Urinary bladder (tissue), 4 donors: Measurements from ENCODE around the gene JAKMIP1. TPM values are rescaled to one million over a fixed set of nuclear protein-coding genes. Genes with fewer than 3 reads are reported as not detected.

Experiments used
- DNase-seq: peaks from one replicate; pipeline ENCODE4 v3.0.0-alpha.2; 2015; ENCODE audit errors: extremely low spot score
- H3K27ac ChIP-seq: one replicate; pipeline ENCODE4 v1.5.1; 2013; ENCODE audit warnings: low read depth, mild to moderate bottlenecking, moderate library complexity
- H3K36me3 ChIP-seq: one replicate; pipeline ENCODE4 v1.6.1; 2013; ENCODE audit warnings: mild to moderate bottlenecking, moderate library complexity; ENCODE audit not compliant: insufficient read depth
- H3K4me1 ChIP-seq: one replicate; pipeline ENCODE4 v1.6.1; 2013; ENCODE audit warnings: mild to moderate bottlenecking, moderate library complexity; ENCODE audit not compliant: insufficient read depth
- H3K4me3 ChIP-seq: one replicate; pipeline ENCODE4 v1.5.1; 2013; ENCODE audit warnings: low read depth, low read length
- WGBS: extraction: QIAGEN DNeasy Blood & Tissue Kit; methylation state at CpG from one replicate; pipeline ENCODE4 v1.1.7; 2013; 5-methylcytosine and 5-hydroxymethylcytosine counted together
- polyA plus RNA-seq: library from polyadenylated mRNA; stranded (reverse); fragments of 200-250 nt; gene quantifications from one replicate; pipeline ENCODE4 v1.2.3, GENCODE V29; 2013
- total RNA-seq: library from RNA; depleted of rRNA; stranded (reverse); fragments of >200 nt; gene quantifications from one replicate; pipeline ENCODE4 v1.2.3, GENCODE V29; 2014
- donor health status: healthy with polysubstance abuse.
- donor health status: healthy.

The JAKMIP1 gene
- total and polyA plus RNA-seq, 2 donors, result 0.58 to 0.61 TPM

- 76% methylated on average over 7 of the region's 7 CpGs for WGBS
- Histone ChIP-seq H3K4me3 (no peak overlapping the region), H3K4me1 (peaks cover 2% of the 10 kb centered on the region), H3K36me3 (no peaks in the 10 kb centered on the region), H3K27ac (no peak overlapping the region)
- no peak for DNase-seq
Measured at GRCh38 chr4:6201580-6202091, 1.3 kb upstream of the JAKMIP1 start.

- no peaks in the 10 kb centered on the region for H3K36me3 ChIP-seq
- H3K27ac ChIP-seq, result no peak overlapping the region
- DNase-seq, result no peak
- WGBS, result 10% methylated on average over 15 of the region's 15 CpGs
- H3K4me3 ChIP-seq, result peak overlapping the region; percentile 38
- peaks cover 2% of the 10 kb centered on the region for H3K4me1 ChIP-seq
Measured at GRCh38 chr4:6200922-6201362, 593 bp upstream of the JAKMIP1 start.

- 2% methylated on average over 55 of the region's 55 CpGs for WGBS
- Histone ChIP-seq H3K4me3 (peak overlapping the region; percentile 38), H3K36me3 (no peaks in the 10 kb centered on the region), H3K4me1 (peaks cover 2% of the 10 kb centered on the region), H3K27ac (no peak overlapping the region)
- no peak for DNase-seq
Measured at GRCh38 chr4:6199422-6199921, 877 bp downstream of the JAKMIP1 start.

- DNase-seq, result no peak
- no peaks in the 10 kb centered on the region for H3K36me3 ChIP-seq
- H3K27ac ChIP-seq, result no peak overlapping the region
- 2% methylated on average over 27 of the region's 27 CpGs for WGBS
- H3K4me3 ChIP-seq, result peak overlapping the region; percentile 38
- H3K4me1 ChIP-seq, result peaks cover 2% of the 10 kb centered on the region
Measured at GRCh38 chr4:6198768-6199421, 1.5 kb downstream of the JAKMIP1 start.

- Histone ChIP-seq H3K4me1 (peaks cover 2% of the 10 kb centered on the region), H3K4me3 (no peak overlapping the region), H3K36me3 (no peaks in the 10 kb centered on the region), H3K27ac (no peak overlapping the region)
- DNase-seq, result no peak
- WGBS, result 45% methylated on average over 6 of the region's 6 CpGs
Measured at GRCh38 chr4:6198278-6198677, 2.1 kb downstream of the JAKMIP1 start.

GRCh38 chr4:6197433-6198174 is 2.7 kb downstream of the JAKMIP1 start:
- Histone ChIP-seq H3K27ac (no peak overlapping the region), H3K4me1 (peaks cover 2% of the 10 kb centered on the region), H3K36me3 (no peaks in the 10 kb centered on the region), H3K4me3 (no peak overlapping the region)
- WGBS, result 64% methylated on average over 9 of the region's 9 CpGs
- DNase-seq, result no peak

GRCh38 chr4:6196871-6197270 is 3.5 kb downstream of the JAKMIP1 start:
- Histone ChIP-seq H3K4me3 (no peak overlapping the region), H3K36me3 (no peaks in the 10 kb centered on the region), H3K4me1 (peaks cover 2% of the 10 kb centered on the region), H3K27ac (no peak overlapping the region)
- DNase-seq, result no peak
- WGBS, result 84% methylated on average over 11 of the region's 11 CpGs

GRCh38 chr4:6196324-6196723 is 4.0 kb downstream of the JAKMIP1 start:
- H3K4me1 ChIP-seq, result peaks cover 2% of the 10 kb centered on the region
- H3K36me3 ChIP-seq, result no peaks in the 10 kb centered on the region
- no peak overlapping the region for H3K4me3 ChIP-seq
- no peak for DNase-seq
- 82% methylated on average over 8 of the region's 8 CpGs for WGBS
- H3K27ac ChIP-seq, result no peak overlapping the region

GRCh38 chr4:6195602-6196319 is 4.6 kb downstream of the JAKMIP1 start:
- 59% methylated on average over 12 of the region's 12 CpGs for WGBS
- no peaks in the 10 kb centered on the region for H3K36me3 ChIP-seq
- H3K27ac ChIP-seq, result no peak overlapping the region
- peaks cover 2% of the 10 kb centered on the region for H3K4me1 ChIP-seq
- H3K4me3 ChIP-seq, result no peak overlapping the region
- no peak for DNase-seq

- Histone ChIP-seq H3K4me1 (no peaks in the 10 kb centered on the region), H3K27ac (no peak overlapping the region), H3K36me3 (no peaks in the 10 kb centered on the region), H3K4me3 (no peak overlapping the region)
- no peak for DNase-seq
- 83% methylated on average over 12 of the region's 12 CpGs for WGBS
Measured at GRCh38 chr4:6194458-6195195, 5.7 kb downstream of the JAKMIP1 start.

- DNase-seq, result no peak
- Histone ChIP-seq H3K4me1 (no peaks in the 10 kb centered on the region), H3K4me3 (no peak overlapping the region), H3K36me3 (no peaks in the 10 kb centered on the region), H3K27ac (no peak overlapping the region)
- WGBS, result 80% methylated on average over 11 of the region's 11 CpGs
Measured at GRCh38 chr4:6193399-6193798, 7.0 kb downstream of the JAKMIP1 start.

- H3K4me3 ChIP-seq, result no peak overlapping the region
- no peak overlapping the region for H3K27ac ChIP-seq
- WGBS, result 79% methylated on average over 9 of the region's 9 CpGs
- H3K36me3 ChIP-seq, result no peaks in the 10 kb centered on the region
- DNase-seq, result no peak
- no peaks in the 10 kb centered on the region for H3K4me1 ChIP-seq
Measured at GRCh38 chr4:6192245-6192644, 8.1 kb downstream of the JAKMIP1 start.
